ENCODE results near the gene FZR1. TPM values are rescaled to one million over a fixed set of nuclear protein-coding genes. Genes with fewer than 3 reads are reported as not detected.

Gene FZR1
- total and polyA plus RNA-seq, 2 of the 13 experiments (the other 11 are each of a cell fraction or from before 2014, with no cell fraction given), result 29.0 to 30.8 TPM

- TF ChIP-seq ZHX2 (IDR thresholded peaks at IDR 0.05; ENCODE audit: low read depth) (no peak), ZHX2 (CRISPR knock-in tag; IDR thresholded peaks at IDR 0.05; ENCODE audit: borderline replicate concordance) (no peak), ZNF431 (CRISPR knock-in tag; IDR thresholded peaks at IDR 0.05; ENCODE audit: borderline replicate concordance, low read depth) (no peak), SKI (IDR thresholded peaks at IDR 0.05; ENCODE audit: partially characterized antibody) (peak; percentile 93), PCBP1 (IDR thresholded peaks at IDR 0.05; ENCODE audit: borderline replicate concordance, low read depth, low read length) (0 out of 2 replicates have a peak, but pooled peaks have one; percentile 21), MAFK (conservative IDR thresholded peaks at IDR 0.05 in 1 of 2, IDR thresholded peaks at IDR 0.05 in 1 of 2; ENCODE audit: low read length in 2 of 2) (peak; percentile 90 to 93)
Measured at GRCh38 chr19:3459089-3459881, 46.8 kb upstream of the FZR1 start (continued).

Data from HepG2 (cell line).